ENCODE results near the gene ZNF433. TPM values are rescaled to one million over a fixed set of nuclear protein-coding genes. Genes with fewer than 3 reads are reported as not detected.

Gene ZNF433
- total and polyA plus RNA-seq, 10 of the 15 experiments (the other 5 are each of a cell fraction or from before 2014, with no cell fraction given), result 0.79 to 2.9 (median 1.7) TPM

GRCh38 chr19:11986754-11987153 lies 48.7 kb downstream of the ZNF433 start:
- intact Hi-C loops (cut with micrococcal nuclease; ENCODE audit: unreplicated experiment), result no loop called here
- H3K4me2 ChIP-seq (ENCODE audit: control insufficient read depth, insufficient read depth), result no peak overlapping the region
- DNase-seq (ENCODE audit: low read depth, low spot score) (no peak), ATAC-seq (no peak), FAIRE-seq (no peak)
- no peak overlapping the region for H3K9ac ChIP-seq (ENCODE audit: control insufficient read depth, insufficient read depth, low read length)
- no peak for TF ChIP-seq ZBTB33 (IDR thresholded peaks at IDR 0.05)
- no peak for TF ChIP-seq SUPT20H (IDR thresholded peaks at IDR 0.05; ENCODE audit: borderline replicate concordance, control insufficient read depth, low read depth, low read length)
- TF ChIP-seq REST (IDR thresholded peaks at IDR 0.05; ENCODE audit: low read depth, low read length), result no peak
- no peak for TF ChIP-seq KDM1A (IDR thresholded peaks at IDR 0.05; ENCODE audit: borderline replicate concordance)
- no peak for TF ChIP-seq ATF3 (IDR thresholded peaks at IDR 0.05; ENCODE audit: borderline replicate concordance, extremely low read depth, low read depth, low read length)
- TF ChIP-seq, protein P1, sequence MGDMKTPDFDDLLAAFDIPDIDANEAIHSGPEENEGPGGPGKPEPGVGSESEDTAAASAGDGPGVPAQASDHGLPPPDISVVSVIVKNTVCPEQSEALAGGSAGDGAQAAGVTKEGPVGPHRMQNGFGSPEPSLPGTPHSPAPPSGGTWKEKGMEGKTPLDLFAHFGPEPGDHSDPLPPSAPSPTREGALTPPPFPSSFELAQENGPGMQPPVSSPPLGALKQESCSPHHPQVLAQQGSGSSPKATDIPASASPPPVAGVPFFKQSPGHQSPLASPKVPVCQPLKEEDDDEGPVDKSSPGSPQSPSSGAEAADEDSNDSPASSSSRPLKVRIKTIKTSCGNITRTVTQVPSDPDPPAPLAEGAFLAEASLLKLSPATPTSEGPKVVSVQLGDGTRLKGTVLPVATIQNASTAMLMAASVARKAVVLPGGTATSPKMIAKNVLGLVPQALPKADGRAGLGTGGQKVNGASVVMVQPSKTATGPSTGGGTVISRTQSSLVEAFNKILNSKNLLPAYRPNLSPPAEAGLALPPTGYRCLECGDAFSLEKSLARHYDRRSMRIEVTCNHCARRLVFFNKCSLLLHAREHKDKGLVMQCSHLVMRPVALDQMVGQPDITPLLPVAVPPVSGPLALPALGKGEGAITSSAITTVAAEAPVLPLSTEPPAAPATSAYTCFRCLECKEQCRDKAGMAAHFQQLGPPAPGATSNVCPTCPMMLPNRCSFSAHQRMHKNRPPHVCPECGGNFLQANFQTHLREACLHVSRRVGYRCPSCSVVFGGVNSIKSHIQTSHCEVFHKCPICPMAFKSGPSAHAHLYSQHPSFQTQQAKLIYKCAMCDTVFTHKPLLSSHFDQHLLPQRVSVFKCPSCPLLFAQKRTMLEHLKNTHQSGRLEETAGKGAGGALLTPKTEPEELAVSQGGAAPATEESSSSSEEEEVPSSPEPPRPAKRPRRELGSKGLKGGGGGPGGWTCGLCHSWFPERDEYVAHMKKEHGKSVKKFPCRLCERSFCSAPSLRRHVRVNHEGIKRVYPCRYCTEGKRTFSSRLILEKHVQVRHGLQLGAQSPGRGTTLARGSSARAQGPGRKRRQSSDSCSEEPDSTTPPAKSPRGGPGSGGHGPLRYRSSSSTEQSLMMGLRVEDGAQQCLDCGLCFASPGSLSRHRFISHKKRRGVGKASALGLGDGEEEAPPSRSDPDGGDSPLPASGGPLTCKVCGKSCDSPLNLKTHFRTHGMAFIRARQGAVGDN (IDR thresholded peaks at IDR 0.05), result no peak
- TF ChIP-seq HCFC1 (IDR thresholded peaks at IDR 0.05; ENCODE audit: low read length), result no peak
- 93% methylated on average over 17 of the region's 17 CpGs for WGBS (ENCODE audit: insufficient coverage, insufficient replicate concordance, low lambda C conversion rate, missing lambda C conversion rate)
- in situ Hi-C loops (cut with MboI), result no loop called here
- no peaks in the 10 kb centered on the region; a peak in 2 of 4 replicates for H3K36me3 ChIP-seq (ENCODE audit: control insufficient read depth in 2 of 2, insufficient read depth in 2 of 2, low read length in 1 of 2)
- no peaks in the 10 kb centered on the region for H3K4me1 ChIP-seq (ENCODE audit: control insufficient read depth, insufficient read depth, low read length)
- POLR2A ChIA-PET, result interaction anchor here (0.6 to 3.8 kb wide), 5 partner anchors 12 to 419 kb away, joined by 3 to 37 read pairs (median 5); partner anchors contain the start of gene ZNF700
- RAD21 ChIA-PET (ENCODE audit: unreplicated experiment), result interaction anchor here (0.8 to 9.2 kb wide), 5 partner anchors 63 to 627 kb away, joined by 3 to 105 read pairs (median 4); partner anchors contain the start of genes ZNF136, ZNF20 and ZNF700
- H3K79me2 ChIP-seq (ENCODE audit: control insufficient read depth, insufficient read depth, low read length), result peaks cover 20% of the 10 kb centered on the region
- BruUV-seq (replicated peaks), result no TSS peak
- no peak overlapping the region for H3K4me3 ChIP-seq
- no peaks in the 10 kb centered on the region for H4K20me1 ChIP-seq (ENCODE audit: control insufficient read depth, insufficient read depth)
- no peak overlapping the region for H2AFZ ChIP-seq (ENCODE audit: control insufficient read depth, low read depth, low read length)
- SMC1A ChIA-PET (ENCODE audit: uncharacterized antibody, unreplicated experiment), result interaction anchor here (0.9 to 10.5 kb wide), 6 partner anchors 12 to 389 kb away, joined by 3 to 133 read pairs (median 16); partner anchors contain the start of genes ZNF700 and ZNF763
- H3K27me3 ChIP-seq (replicated peaks in 1 of 2; ENCODE audit: control insufficient read depth in 2 of 2, insufficient read depth in 2 of 2, low read length in 1 of 2), result no peaks in the 10 kb centered on the region
- no peak overlapping the region for H3K27ac ChIP-seq (ENCODE audit: control insufficient read depth, insufficient read depth)
- CTCF ChIA-PET, result interaction anchor here (1.9 to 12.9 kb wide), 9 partner anchors 13 to 189 kb away, joined by 7 to 181 read pairs (median 27); partner anchors contain the start of genes ZNF20, ZNF700, ZNF763 and ZNF878
- H3K9me3 ChIP-seq (replicated peaks; ENCODE audit: control insufficient read depth, insufficient read depth, low read length), result no peaks in the 10 kb centered on the region; the same call in 2 of the 3 replicates

All from GM12878 (cell line).